Erythroblast (primary cell): ENCODE measurements around the gene ESPN.
"Not testable (repeated sequence)": the region's sequence is repeated elsewhere in the genome, so short reads cannot be mapped to it uniquely, and the experiment has no call there.

ENCODE experiments used
- DNase-seq, 2 experiments: peaks; one replicate each; lab custom pipeline; 2025; lab: John Stamatoyannopoulos, UW
- GATA1 ChIP-seq: IDR thresholded peaks from 2 replicates; pipeline ENCODE4 v1.6.1; 2011; ENCODE audit warnings: low read depth, mild to moderate bottlenecking, control low read depth, low read length, moderate library complexity
- POLR2A ChIP-seq: IDR thresholded peaks from 2 replicates; pipeline ENCODE4 v1.6.1; 2011; ENCODE audit warnings: mild to moderate bottlenecking, low read length

Gene ESPN

GRCh38 chr1:6443339-6444115 lies 19.0 kb downstream of the ESPN start:
- TF ChIP-seq GATA1: no peak
- no peak for TF ChIP-seq POLR2A
- no peak for DNase-seq

- TF ChIP-seq POLR2A (no peak), GATA1 (no peak)
- no peak for DNase-seq
Observed at GRCh38 chr1:6444377-6444776, 19.8 kb downstream of the ESPN start.

GRCh38 chr1:6445062-6445763 lies 20.6 kb downstream of the ESPN start:
- TF ChIP-seq POLR2A (no peak), GATA1 (no peak)
- DNase-seq: peak; percentile 43 to 44

- not testable (repeated sequence) for DNase-seq
Observed at GRCh38 chr1:6445929-6446328, 21.4 kb downstream of the ESPN start.

- TF ChIP-seq POLR2A: no peak
- TF ChIP-seq GATA1: no peak
- DNase-seq: no peak
Observed at GRCh38 chr1:6446665-6447015, 22.1 kb downstream of the ESPN start.

GRCh38 chr1:6447016-6447817 lies 22.6 kb downstream of the ESPN start:
- no peak for DNase-seq
- TF ChIP-seq GATA1 (no peak), POLR2A (no peak)

GRCh38 chr1:6447818-6448748 lies 23.5 kb downstream of the ESPN start:
- DNase-seq: peak; percentile 32 to 42
- TF ChIP-seq GATA1 (no peak), POLR2A (no peak)

- no peak for DNase-seq
- TF ChIP-seq GATA1 (no peak), POLR2A (no peak)
Observed at GRCh38 chr1:6448749-6449631, 24.4 kb downstream of the ESPN start.

- TF ChIP-seq GATA1: no peak
- TF ChIP-seq POLR2A: no peak
- DNase-seq: no peak
Observed at GRCh38 chr1:6450005-6450450, 25.5 kb downstream of the ESPN start.

GRCh38 chr1:6450486-6450885 lies 25.9 kb downstream of the ESPN start:
- not testable (repeated sequence) for DNase-seq

- DNase-seq: no peak
- TF ChIP-seq POLR2A (no peak), GATA1 (no peak)
Observed at GRCh38 chr1:6450943-6451373, 26.4 kb downstream of the ESPN start.

GRCh38 chr1:6453895-6454855 lies 29.6 kb downstream of the ESPN start:
- DNase-seq: peak; percentile 28 to 29
